ENCODE data around the gene IL24. TPM values are rescaled to one million over a fixed set of nuclear protein-coding genes. Genes with fewer than 3 reads are reported as not detected.

The IL24 gene
- total RNA-seq, 2 donors from 2014 or later, result 0.15 to 4.6 TPM

DNA sequence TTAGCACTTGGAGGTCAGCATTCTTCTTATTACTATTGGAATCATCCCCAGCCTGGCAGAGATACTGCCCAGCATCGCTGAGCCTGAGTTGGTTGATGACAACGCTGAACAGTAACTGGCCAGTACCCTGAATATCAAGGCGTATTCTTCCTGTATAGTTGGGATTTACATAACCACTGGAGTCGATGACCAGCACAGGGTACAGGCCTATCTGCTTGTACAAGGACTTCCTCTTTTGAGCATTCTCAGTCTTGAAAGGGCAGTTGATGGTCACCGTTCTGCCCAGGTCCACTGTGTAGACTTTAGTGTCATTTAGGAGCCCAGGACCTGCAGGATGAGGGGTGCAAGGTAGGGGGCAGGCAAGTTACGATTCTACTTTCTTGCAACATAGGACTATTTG, 40.2 kb downstream of the IL24 start:
- H3K4me3 Mint-ChIP-seq, result no peak overlapping the region
- H3K4me1 Mint-ChIP-seq, result no peaks in the 10 kb centered on the region
- no peak for ATAC-seq (replicated peaks)
- H3K27me3 Mint-ChIP-seq, result no peaks in the 10 kb centered on the region
- no peak overlapping the region for H3K27ac Mint-ChIP-seq
- H3K36me3 Mint-ChIP-seq (ENCODE audit: low read depth), result no peaks in the 10 kb centered on the region
- H3K9me3 Mint-ChIP-seq, result no peaks in the 10 kb centered on the region

DNA sequence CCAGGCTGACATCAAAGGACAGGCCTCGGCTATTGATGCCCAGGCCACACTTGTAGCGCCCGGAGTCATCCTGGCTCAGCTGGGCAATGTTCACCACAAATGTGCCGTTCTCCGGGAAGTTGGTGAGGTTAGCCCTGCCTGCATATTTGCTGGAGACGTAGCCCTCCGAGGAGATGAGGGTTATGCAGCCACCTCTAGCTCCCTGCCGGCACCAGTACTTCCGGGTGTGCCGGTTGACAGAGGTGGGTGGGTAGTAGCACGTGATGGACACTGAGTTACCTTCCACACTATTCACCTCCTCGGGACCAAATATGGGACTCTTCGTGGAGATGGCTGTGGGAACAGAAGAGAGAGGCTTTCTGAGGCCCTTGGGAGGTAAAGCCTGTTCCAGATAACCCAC, 41.9 kb downstream of the IL24 start:
- Mint-ChIP-seq H3K27ac (no peak overlapping the region), H3K4me1 (no peaks in the 10 kb centered on the region), H3K36me3 (ENCODE audit: low read depth) (no peaks in the 10 kb centered on the region), H3K9me3 (no peaks in the 10 kb centered on the region), H3K4me3 (no peak overlapping the region), H3K27me3 (peaks cover 4% of the 10 kb centered on the region)
- ATAC-seq (replicated peaks), result no peak

DNA sequence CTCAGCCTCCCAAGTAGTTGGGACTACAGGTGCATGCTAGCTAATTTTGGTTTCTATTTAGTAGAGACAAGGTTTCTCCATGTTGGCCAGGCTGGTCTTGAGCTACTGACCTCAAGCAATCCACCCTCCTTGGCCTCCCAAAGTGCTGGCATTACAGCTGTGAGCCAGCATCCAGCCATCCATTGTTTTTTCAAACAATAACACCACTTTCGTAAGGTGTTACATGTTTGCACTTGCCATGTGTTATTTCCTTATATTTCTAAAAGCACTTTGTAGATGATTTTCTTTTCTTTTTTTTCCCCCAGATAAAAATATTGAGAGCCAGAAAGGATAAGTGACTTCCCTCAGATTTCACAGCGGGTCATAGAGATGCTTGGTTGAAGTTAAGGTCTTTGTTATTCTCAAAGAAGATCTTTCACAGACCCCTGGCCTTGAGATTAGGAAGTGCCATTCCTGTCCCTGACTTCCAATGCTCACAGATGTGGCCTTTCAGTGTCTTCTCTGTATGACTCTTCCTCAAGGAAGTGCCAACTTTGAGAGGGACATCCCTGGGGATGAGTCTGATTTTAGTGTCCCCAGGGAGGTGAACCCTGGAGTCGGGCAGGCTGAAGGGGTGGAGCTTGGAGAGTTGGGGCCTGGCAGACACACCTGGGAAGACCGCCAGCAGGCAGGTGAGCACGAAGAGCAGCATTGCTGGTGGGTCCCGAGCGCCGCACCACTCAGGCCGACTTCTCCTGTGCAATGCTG, 42.8 kb downstream of the IL24 start:
- ATAC-seq (replicated peaks), result no peak
- no peaks in the 10 kb centered on the region for H3K36me3 Mint-ChIP-seq (ENCODE audit: low read depth)
- H3K9me3 Mint-ChIP-seq, result no peaks in the 10 kb centered on the region
- H3K27me3 Mint-ChIP-seq, result peaks cover 4% of the 10 kb centered on the region
- no peaks in the 10 kb centered on the region for H3K4me1 Mint-ChIP-seq
- H3K4me3 Mint-ChIP-seq, result no peak overlapping the region
- H3K27ac Mint-ChIP-seq, result no peak overlapping the region

DNA sequence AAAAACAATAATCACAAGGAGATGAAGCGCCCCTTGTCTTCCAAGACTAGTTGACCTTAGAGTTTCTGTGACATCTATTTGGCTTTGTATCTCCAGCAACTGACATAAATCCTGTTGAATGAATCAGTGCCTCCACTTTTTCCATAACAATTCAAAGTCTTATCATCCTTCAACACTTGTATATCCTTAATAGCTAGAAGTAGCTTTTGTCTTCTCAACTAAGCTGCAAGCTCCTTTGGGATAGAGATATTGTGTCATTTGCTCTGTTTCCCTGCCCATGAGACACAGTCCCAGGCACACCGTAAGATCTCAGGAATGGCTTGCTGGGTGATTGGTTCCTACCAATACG, 43.3 kb downstream of the IL24 start:
- Mint-ChIP-seq H3K4me1 (no peaks in the 10 kb centered on the region), H3K36me3 (ENCODE audit: low read depth) (no peaks in the 10 kb centered on the region), H3K27me3 (peaks cover 4% of the 10 kb centered on the region), H3K4me3 (no peak overlapping the region), H3K27ac (no peak overlapping the region), H3K9me3 (no peaks in the 10 kb centered on the region)
- no peak for ATAC-seq (replicated peaks)

DNA sequence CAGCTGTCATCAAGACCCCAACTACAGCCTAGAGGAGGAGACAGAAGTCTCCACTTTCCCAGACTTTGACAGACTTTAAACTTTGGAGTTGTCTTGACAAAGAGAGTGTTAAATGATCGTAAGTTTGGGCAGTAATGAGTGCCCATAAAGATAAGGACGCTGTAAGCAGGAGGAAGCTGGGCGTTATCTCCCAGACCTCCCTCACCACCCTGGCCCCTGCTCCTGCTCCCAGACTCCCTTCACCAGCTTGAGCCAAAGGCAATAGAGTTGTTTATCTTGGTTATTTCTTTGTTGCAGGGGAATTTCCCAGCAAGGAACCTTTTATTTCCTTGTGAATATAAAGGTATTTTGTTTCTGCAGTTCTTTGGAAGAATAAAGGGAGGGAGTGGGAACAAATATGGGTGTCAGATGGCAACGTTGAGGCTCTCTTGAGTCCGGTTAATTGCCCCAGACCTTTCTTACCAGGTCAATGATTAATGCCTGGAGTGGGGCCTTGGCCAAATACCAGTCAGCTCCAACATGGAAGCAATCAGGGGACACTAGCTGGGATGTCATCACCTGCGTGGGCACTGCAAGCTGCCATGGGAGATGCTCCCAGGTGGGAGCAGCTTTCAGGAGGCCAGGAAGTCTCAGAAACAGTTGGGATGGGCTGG, 44.6 kb downstream of the IL24 start:
- Mint-ChIP-seq H3K27me3 (peaks cover 12% of the 10 kb centered on the region), H3K4me3 (no peak overlapping the region), H3K9me3 (no peaks in the 10 kb centered on the region), H3K36me3 (ENCODE audit: low read depth) (no peaks in the 10 kb centered on the region), H3K27ac (no peak overlapping the region), H3K4me1 (no peaks in the 10 kb centered on the region)
- ATAC-seq (replicated peaks), result no peak

DNA sequence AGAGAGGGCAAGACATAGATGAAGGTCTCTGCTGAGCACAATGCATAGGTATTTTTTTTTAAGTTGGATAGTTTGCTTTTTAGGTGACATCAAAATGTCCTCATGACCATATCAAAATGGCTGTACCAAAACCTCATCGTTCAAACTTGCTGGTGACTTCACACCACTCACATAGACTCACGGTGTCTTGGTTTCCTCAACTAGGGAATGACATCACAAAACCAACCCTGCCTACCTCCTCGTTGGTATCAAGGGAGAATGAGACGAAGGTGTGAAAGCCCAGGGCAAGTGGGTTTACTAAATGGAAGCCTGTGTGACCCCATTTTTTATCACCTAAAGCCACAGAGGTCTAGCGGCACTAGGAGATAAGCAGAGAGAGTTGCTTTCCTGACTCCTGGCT, 47.5 kb downstream of the IL24 start:
- Mint-ChIP-seq H3K27ac (no peak overlapping the region), H3K36me3 (ENCODE audit: low read depth) (no peaks in the 10 kb centered on the region), H3K4me3 (no peak overlapping the region), H3K4me1 (no peaks in the 10 kb centered on the region), H3K27me3 (peaks cover 12% of the 10 kb centered on the region), H3K9me3 (no peaks in the 10 kb centered on the region)
- no peak for ATAC-seq (replicated peaks)

DNA sequence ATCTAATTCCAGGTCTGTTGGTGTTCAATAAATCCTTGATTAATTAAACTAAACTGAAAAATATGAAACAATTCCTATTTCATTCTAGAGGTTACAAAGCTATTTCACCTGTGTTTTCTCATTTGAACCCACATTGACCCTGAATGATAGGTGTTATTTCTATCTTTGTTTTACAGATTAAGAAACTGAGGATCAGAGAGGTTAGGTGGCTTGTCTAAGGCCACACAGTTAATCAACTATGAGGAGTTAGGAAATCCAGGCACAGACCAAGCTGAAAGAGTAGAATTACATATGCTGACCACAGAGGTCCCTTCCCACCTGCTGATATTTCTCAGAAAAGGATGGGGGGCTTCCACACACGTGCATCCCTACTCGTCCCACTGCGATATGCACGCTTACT, 48.5 kb downstream of the IL24 start:
- H3K36me3 Mint-ChIP-seq (ENCODE audit: low read depth), result no peaks in the 10 kb centered on the region
- H3K4me3 Mint-ChIP-seq, result no peak overlapping the region
- no peaks in the 10 kb centered on the region for H3K4me1 Mint-ChIP-seq

DNA sequence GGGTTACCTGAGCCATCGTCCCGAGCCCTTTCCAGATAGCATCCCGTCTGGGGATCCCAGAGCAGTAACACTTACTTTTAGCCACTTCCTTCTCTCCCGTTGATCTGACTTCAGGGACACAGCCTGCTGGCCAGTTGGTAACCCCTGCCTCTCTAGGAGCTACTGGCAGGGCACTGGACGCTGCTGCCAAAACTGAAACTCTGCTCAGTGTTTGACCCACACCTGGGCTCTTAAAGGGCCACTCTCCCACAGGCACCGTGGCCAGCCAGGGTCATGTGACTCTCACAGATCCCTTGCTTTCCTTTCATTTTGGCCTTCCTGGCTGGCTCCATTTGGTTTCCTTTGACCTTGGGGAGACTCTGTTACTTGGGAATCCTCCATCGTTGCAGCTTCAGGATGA, 49.0 kb downstream of the IL24 start, which contains the start of gene PIGR:
Gene PIGR (minus strand): TSS at position 206 of the 400 bp plus-strand sequence. CDS start 5,935 bp downstream, outside the sequence.
- no peak for ATAC-seq (replicated peaks)
- Mint-ChIP-seq H3K4me1 (no peaks in the 10 kb centered on the region), H3K9me3 (no peaks in the 10 kb centered on the region), H3K4me3 (no peak within 1 kb of the TSS), H3K27ac (no peak within 1 kb of the TSS), H3K27me3 (peaks cover 12% of the 10 kb centered on the region), H3K36me3 (ENCODE audit: low read depth) (no peaks in the 10 kb centered on the region)

More for the DNA sequence above, 48.5 kb downstream of the IL24 start:
- Mint-ChIP-seq H3K9me3 (no peaks in the 10 kb centered on the region), H3K27me3 (peaks cover 12% of the 10 kb centered on the region), H3K27ac (no peak overlapping the region)
- no peak for ATAC-seq (replicated peaks)

- Mint-ChIP-seq H3K4me3 (no peak overlapping the region), H3K36me3 (ENCODE audit: low read depth) (no peaks in the 10 kb centered on the region), H3K9me3 (no peaks in the 10 kb centered on the region), H3K27ac (no peak overlapping the region), H3K4me1 (no peaks in the 10 kb centered on the region), H3K27me3 (peaks cover 12% of the 10 kb centered on the region)
- ATAC-seq (replicated peaks), result no peak
Measured at GRCh38 chr1:206947255-206947654, 50.0 kb downstream of the IL24 start.

DNA sequence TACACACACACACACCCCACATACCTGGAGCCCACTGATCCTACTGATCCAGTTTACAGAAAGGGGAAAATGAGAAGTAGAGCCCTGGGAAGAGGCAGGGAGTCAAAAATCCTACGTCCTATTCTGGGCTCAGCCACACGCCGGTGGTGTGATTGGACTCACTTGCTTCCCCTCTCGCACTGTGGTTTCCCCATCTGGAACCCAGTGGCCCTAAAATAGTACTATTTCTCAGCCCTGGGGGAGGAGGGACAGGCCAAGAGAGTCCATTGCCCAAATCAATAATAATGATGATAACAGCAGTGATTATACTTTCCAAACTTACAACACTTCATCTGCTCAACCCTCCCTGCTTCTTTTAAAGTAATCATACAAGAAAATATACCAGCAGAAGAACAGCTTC, 52.0 kb downstream of the IL24 start:
- Mint-ChIP-seq H3K36me3 (ENCODE audit: low read depth) (no peaks in the 10 kb centered on the region), H3K4me3 (no peak overlapping the region)
- no peak for ATAC-seq (replicated peaks)

DNA sequence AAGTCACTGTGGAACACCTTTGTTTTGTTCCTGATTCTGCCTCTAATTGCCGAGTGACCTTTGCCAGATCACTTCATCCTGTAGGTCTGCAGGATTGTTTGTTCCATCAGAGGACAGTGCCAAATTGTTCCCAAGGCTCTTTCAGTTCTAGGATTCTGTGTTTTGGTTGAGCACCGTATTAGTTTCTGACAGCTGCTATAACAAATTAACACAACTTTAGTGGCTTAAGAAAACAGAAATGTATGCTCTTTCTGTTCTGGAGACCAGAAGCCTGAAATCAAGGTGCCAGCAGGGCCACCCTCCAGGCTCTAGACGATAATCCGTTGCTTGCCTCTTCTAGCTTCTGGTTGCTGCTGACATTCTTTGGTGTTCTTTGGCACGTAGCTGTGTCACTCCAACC, 52.4 kb downstream of the IL24 start:
- no peak for ATAC-seq (replicated peaks)
- no peaks in the 10 kb centered on the region for H3K36me3 Mint-ChIP-seq (ENCODE audit: low read depth)

More for the DNA sequence above, 52.0 kb downstream of the IL24 start:
- Mint-ChIP-seq H3K9me3 (no peaks in the 10 kb centered on the region), H3K27me3 (peaks cover 11% of the 10 kb centered on the region), H3K27ac (no peak overlapping the region), H3K4me1 (no peaks in the 10 kb centered on the region)

DNA sequence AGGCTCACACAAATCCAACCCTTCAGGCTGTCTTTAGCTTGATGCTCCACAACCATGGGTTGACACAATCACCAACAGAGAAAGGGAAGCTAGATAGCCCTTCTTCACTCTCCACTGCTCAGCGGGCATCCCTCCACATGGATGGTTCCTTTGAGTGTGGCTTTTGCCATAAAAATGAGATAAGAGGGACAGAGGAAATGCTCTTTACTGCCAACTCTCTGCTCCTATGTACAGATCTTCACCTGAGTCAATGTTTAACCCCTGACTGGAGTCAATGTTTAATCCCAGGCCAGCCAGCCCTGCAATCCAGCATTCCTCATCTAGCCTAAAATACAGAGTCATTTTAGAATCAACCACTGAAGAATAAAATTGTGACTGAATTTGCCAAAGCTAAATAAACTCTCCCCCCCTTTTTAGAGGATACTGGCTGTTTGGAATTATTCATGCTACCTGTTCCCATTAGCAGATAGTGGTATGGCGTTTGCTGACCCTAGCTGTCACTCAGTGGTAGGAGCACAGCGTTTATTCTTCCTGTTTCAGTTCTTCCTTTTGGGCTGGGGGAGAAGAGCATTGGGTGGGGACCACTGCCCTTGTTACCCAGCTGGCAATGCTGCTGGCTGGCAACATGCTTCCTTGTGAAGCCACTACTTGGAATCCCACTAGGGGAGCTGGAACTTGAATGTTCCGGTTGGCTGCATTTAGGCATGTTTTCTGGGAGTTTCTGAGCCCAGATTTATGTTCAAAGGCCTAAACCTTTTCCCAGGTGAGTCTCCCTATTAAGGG, 54.3 kb downstream of the IL24 start:
- no peak overlapping the region for H3K4me3 Mint-ChIP-seq
- H3K9me3 Mint-ChIP-seq, result no peaks in the 10 kb centered on the region
- H3K4me1 Mint-ChIP-seq, result peaks cover 11% of the 10 kb centered on the region
- peaks cover 7% of the 10 kb centered on the region for H3K27me3 Mint-ChIP-seq
- H3K27ac Mint-ChIP-seq, result no peak overlapping the region
- H3K36me3 Mint-ChIP-seq (ENCODE audit: low read depth), result no peaks in the 10 kb centered on the region
- no peak for ATAC-seq (replicated peaks)

More for the DNA sequence above, 52.4 kb downstream of the IL24 start:
- H3K4me1 Mint-ChIP-seq, result peaks cover 2% of the 10 kb centered on the region
- peaks cover 11% of the 10 kb centered on the region for H3K27me3 Mint-ChIP-seq
- H3K27ac Mint-ChIP-seq, result no peak overlapping the region
- no peaks in the 10 kb centered on the region for H3K9me3 Mint-ChIP-seq
- no peak overlapping the region for H3K4me3 Mint-ChIP-seq

DNA sequence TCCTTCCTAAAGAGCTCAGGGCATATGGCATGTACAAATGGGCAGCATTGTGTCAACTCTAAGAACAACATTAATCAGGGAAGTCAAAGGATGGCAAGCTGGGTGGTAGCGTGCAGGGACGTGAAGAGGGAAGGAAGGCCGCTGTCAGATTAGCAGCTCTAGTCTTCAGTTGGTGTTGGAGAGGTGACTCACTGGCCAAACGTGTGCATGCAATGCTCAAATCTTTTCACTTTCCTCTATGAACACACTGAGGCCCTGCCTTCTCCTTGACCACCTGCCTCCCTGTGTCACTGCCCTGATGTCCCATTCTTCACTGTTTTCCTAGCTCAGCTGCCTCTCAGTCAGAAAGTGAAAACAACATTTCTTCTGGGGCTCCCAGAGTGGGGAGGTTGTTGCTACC, 54.9 kb downstream of the IL24 start:
- H3K36me3 Mint-ChIP-seq (ENCODE audit: low read depth), result no peaks in the 10 kb centered on the region
- H3K27ac Mint-ChIP-seq, result no peak overlapping the region
- H3K4me3 Mint-ChIP-seq, result no peak overlapping the region
- ATAC-seq (replicated peaks), result no peak
- no peaks in the 10 kb centered on the region for H3K9me3 Mint-ChIP-seq
- H3K27me3 Mint-ChIP-seq, result peaks cover 3% of the 10 kb centered on the region
- peaks cover 11% of the 10 kb centered on the region for H3K4me1 Mint-ChIP-seq

DNA sequence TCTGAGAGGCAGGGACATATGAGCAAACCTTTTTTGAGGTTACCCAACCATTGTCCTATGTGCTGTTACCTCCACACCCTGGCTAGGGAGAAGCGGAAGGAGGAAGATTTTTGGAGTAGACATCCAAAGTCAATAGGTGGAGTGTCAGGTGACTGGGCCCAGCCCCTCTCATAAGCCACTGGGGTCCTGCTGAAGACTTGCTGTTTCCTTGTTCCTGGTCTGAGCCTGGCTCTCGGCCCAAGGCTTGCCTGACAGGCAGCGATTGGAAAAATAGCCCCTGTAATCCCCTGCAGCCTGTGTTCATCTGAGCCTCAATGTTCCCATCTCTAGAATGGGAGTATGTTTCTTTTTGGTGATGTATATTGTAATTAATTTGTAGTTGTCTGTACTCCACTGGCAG, 55.9 kb downstream of the IL24 start:
- ATAC-seq (replicated peaks), result no peak
- peaks cover 3% of the 10 kb centered on the region for H3K27me3 Mint-ChIP-seq
- no peaks in the 10 kb centered on the region for H3K9me3 Mint-ChIP-seq
- H3K4me3 Mint-ChIP-seq, result no peak overlapping the region
- peaks cover 11% of the 10 kb centered on the region for H3K4me1 Mint-ChIP-seq
- H3K36me3 Mint-ChIP-seq (ENCODE audit: low read depth), result no peaks in the 10 kb centered on the region
- no peak overlapping the region for H3K27ac Mint-ChIP-seq

GRCh38 chr1:206953626-206954025, 56.4 kb downstream of the IL24 start:
- no peak for ATAC-seq (replicated peaks)

More at GRCh38 chr1:206953626-206954025, 56.4 kb downstream of the IL24 start:
- peaks cover 11% of the 10 kb centered on the region for H3K4me1 Mint-ChIP-seq
- H3K4me3 Mint-ChIP-seq, result no peak overlapping the region
- H3K9me3 Mint-ChIP-seq, result no peaks in the 10 kb centered on the region
- H3K36me3 Mint-ChIP-seq (ENCODE audit: low read depth), result no peaks in the 10 kb centered on the region
- peaks cover 3% of the 10 kb centered on the region for H3K27me3 Mint-ChIP-seq
- no peak overlapping the region for H3K27ac Mint-ChIP-seq
